ENCODE measurements around the gene CENPV.
"Not testable (repeated sequence)": the region's sequence is repeated elsewhere in the genome, so short reads cannot be mapped to it uniquely, and the experiment has no call there.

Gene CENPV

DNA sequence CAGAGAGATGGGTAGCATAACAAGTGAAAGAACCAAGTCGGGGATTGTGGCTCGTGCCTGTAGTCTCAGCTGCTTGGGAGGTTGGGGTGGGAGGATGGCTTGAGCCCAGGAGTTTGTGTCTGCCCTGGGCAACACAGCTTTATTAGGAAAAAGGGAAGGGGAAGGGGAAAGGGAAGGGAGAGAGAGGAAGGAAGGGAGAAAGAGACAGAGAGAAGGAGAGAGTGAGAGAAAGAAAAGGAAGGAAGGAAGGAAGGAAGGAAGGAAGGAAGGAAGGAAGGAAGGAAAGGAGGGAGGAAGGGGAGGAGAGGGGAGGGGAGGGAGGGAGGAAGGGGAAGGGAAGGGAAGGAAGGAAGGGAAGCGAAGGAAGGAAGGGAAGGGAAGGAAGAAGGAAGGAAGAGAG lies 33.3 kb downstream of the CENPV start:
- TF ChIP-seq, protein P1, sequence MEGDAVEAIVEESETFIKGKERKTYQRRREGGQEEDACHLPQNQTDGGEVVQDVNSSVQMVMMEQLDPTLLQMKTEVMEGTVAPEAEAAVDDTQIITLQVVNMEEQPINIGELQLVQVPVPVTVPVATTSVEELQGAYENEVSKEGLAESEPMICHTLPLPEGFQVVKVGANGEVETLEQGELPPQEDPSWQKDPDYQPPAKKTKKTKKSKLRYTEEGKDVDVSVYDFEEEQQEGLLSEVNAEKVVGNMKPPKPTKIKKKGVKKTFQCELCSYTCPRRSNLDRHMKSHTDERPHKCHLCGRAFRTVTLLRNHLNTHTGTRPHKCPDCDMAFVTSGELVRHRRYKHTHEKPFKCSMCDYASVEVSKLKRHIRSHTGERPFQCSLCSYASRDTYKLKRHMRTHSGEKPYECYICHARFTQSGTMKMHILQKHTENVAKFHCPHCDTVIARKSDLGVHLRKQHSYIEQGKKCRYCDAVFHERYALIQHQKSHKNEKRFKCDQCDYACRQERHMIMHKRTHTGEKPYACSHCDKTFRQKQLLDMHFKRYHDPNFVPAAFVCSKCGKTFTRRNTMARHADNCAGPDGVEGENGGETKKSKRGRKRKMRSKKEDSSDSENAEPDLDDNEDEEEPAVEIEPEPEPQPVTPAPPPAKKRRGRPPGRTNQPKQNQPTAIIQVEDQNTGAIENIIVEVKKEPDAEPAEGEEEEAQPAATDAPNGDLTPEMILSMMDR (IDR thresholded peaks at IDR 0.05) = no peak
- Histone ChIP-seq H3K4me3 (ENCODE audit: low read depth, low read length) (no peak overlapping the region), H3K9me3 (ENCODE audit: control insufficient read depth, low read length) (no peaks in the 10 kb centered on the region)

DNA sequence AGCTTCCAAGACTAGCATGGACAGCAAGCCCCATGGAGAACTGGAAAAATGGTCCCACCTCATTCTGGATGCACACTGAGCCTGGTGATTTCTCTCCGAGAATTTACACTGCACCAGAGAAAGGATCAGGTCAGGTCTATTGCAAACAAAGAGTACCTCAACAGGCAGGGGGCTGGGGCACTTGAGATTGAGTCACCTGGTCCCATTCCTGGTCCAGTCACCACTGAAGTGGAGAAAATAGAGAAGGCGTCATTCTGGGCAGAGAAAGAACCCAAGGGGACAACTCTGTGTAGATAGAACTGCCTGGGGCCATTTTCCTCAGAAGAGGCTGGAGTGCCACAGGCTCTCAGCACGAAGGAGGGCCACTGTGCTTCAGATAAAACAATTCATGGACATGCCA lies 38.4 kb downstream of the CENPV start:
- H3K4me2 ChIP-seq (ENCODE audit: low read length) = no peak overlapping the region
- TF ChIP-seq, protein P1 (IDR thresholded peaks at IDR 0.05) = no peak
- no peaks in the 10 kb centered on the region for H3K79me2 ChIP-seq
- no peak overlapping the region for H2AFZ ChIP-seq
- no peaks in the 10 kb centered on the region for H3K9me3 ChIP-seq (ENCODE audit: control insufficient read depth, low read length)
- H3K4me3 ChIP-seq (ENCODE audit: low read depth, low read length) = no peak overlapping the region
- no peaks in the 10 kb centered on the region for H3K36me3 ChIP-seq (ENCODE audit: control insufficient read depth, insufficient read depth, low read length)
- no peak overlapping the region for H3K9ac ChIP-seq
- H3K27me3 ChIP-seq (ENCODE audit: control insufficient read depth, insufficient read depth, low read length) = no peaks in the 10 kb centered on the region
- H3K4me1 ChIP-seq = no peaks in the 10 kb centered on the region
- H3K27ac ChIP-seq = no peak overlapping the region

More for the DNA sequence above, 33.3 kb downstream of the CENPV start:
- H3K4me1 ChIP-seq = no peaks in the 10 kb centered on the region
- no peak overlapping the region for H3K27ac ChIP-seq
- H3K36me3 ChIP-seq (ENCODE audit: control insufficient read depth, insufficient read depth, low read length) = no peaks in the 10 kb centered on the region
- H3K9ac ChIP-seq = no peak overlapping the region
- H3K4me2 ChIP-seq (ENCODE audit: low read length) = no peak overlapping the region
- no peaks in the 10 kb centered on the region for H3K79me2 ChIP-seq
- H3K27me3 ChIP-seq (ENCODE audit: control insufficient read depth, insufficient read depth, low read length) = no peaks in the 10 kb centered on the region
- no peak overlapping the region for H2AFZ ChIP-seq

DNA sequence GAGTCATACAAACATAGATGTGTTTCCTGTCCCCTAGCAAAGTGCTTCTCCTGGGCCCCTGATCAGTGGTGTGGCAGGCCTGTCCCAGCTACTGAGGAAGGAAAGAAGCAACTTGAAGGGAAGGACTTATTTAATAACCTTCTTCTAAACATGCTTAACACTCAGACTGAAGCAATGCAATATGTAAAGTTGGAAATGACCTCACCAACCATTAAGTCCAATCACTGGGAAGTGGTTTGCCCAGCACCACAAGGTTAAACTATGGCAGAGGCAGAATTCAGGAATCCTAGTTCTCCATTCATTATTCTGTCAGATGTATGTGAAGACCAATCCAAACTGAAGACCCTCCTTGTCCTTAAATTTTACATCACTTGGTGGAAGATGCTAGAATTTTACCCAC lies 39.1 kb downstream of the CENPV start:
- Histone ChIP-seq H3K36me3 (ENCODE audit: control insufficient read depth, insufficient read depth, low read length) (no peaks in the 10 kb centered on the region), H3K4me2 (ENCODE audit: low read length) (no peak overlapping the region), H3K4me1 (no peaks in the 10 kb centered on the region), H3K4me3 (ENCODE audit: low read depth, low read length) (no peak overlapping the region), H3K27ac (no peak overlapping the region), H3K79me2 (no peaks in the 10 kb centered on the region), H3K9me3 (ENCODE audit: control insufficient read depth, low read length) (no peaks in the 10 kb centered on the region), H2AFZ (no peak overlapping the region), H3K27me3 (ENCODE audit: control insufficient read depth, insufficient read depth, low read length) (no peaks in the 10 kb centered on the region), H3K9ac (no peak overlapping the region)
- TF ChIP-seq, protein P1 (IDR thresholded peaks at IDR 0.05) = no peak

DNA sequence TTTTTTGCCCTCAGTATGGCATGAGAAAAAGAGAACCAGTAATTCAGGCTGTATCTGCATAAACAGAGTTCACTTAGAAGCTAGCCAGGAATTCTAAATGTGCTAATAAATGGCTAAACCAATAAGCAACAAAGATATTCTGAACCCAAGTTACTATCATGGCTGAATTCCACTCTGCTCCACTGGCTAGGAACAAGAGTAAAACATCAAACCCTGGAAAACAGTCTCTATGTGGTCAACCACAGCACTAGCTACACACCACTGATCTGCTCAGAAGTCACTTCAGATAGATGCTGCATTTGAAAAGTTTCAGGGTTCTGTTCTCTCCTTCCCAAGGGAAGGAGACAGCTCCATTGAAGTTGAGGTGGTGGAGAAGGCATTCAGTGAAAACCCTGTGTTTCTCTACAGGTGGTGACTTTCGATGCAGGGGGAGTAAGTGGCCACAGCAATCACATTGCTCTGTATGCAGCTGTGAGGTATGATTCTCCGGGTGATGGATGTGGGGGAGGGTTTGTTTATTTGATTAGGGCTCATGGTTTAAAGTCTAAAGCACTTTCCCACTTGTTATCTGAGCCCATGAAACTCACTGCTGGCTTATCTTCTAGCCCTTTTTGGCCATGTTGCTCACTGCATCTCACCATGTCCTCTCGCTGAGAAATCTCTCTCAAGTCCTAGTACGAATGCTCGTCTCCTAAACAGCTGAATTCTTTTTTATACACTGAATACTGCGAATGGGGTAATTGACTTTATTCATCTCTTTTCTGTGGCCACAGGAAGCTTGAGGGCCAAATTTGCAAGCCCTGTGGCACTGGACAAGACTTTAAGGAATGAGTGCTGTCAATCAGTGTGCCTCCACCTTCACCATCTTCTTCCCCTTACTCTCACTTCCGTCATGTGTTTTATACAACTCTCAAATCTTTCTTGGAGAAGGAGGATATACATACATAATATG lies 39.9 kb downstream of the CENPV start:
- TF ChIP-seq, protein P1 (IDR thresholded peaks at IDR 0.05) = no peak
- no peak overlapping the region for H3K4me2 ChIP-seq (ENCODE audit: low read length)
- no peak overlapping the region for H3K27ac ChIP-seq
- no peak overlapping the region for H3K4me3 ChIP-seq (ENCODE audit: low read depth, low read length)
- H2AFZ ChIP-seq = no peak overlapping the region
- H3K36me3 ChIP-seq (ENCODE audit: control insufficient read depth, insufficient read depth, low read length) = no peaks in the 10 kb centered on the region
- no peaks in the 10 kb centered on the region for H3K79me2 ChIP-seq
- H3K4me1 ChIP-seq = no peaks in the 10 kb centered on the region
- H3K9ac ChIP-seq = no peak overlapping the region
- no peaks in the 10 kb centered on the region for H3K9me3 ChIP-seq (ENCODE audit: control insufficient read depth, low read length)
- H3K27me3 ChIP-seq (ENCODE audit: control insufficient read depth, insufficient read depth, low read length) = no peaks in the 10 kb centered on the region

DNA sequence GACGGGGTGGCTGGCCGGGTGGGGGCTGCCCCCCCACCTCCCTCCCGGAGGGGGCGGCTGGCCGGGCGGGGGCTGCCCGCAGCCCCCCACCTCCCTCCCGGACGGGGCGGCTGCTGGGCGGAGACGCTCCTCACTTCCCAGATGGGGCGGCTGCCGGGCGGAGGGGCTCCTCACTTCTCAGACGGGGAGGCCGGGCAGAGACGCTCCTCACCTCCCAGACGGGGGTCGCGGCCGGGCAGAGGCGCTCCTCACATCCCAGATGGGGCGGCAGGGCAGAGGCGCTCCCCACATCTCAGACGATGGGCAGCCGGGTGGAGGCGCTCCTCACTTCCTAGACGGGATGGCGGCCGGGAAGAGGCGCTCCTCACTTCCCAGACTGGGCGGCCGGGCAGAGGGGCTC lies 41.2 kb downstream of the CENPV start:
- not testable (repeated sequence) for H2AFZ ChIP-seq; H3K27me3 ChIP-seq (ENCODE audit: control insufficient read depth, insufficient read depth, low read length); H3K9me3 ChIP-seq (ENCODE audit: control insufficient read depth, low read length); H3K4me1 ChIP-seq; H3K36me3 ChIP-seq (ENCODE audit: control insufficient read depth, insufficient read depth, low read length); H3K79me2 ChIP-seq; H3K9ac ChIP-seq; H3K4me2 ChIP-seq (ENCODE audit: low read length); H3K4me3 ChIP-seq (ENCODE audit: low read depth, low read length); H3K27ac ChIP-seq
